ENCODE data around the gene ADAMTS13. TPM values are rescaled to one million over a fixed set of nuclear protein-coding genes. Genes with fewer than 3 reads are reported as not detected.

ADAMTS13 gene
- total RNA-seq, 2 experiments from 2014 or later: 2.3 to 3.0 TPM

DNA sequence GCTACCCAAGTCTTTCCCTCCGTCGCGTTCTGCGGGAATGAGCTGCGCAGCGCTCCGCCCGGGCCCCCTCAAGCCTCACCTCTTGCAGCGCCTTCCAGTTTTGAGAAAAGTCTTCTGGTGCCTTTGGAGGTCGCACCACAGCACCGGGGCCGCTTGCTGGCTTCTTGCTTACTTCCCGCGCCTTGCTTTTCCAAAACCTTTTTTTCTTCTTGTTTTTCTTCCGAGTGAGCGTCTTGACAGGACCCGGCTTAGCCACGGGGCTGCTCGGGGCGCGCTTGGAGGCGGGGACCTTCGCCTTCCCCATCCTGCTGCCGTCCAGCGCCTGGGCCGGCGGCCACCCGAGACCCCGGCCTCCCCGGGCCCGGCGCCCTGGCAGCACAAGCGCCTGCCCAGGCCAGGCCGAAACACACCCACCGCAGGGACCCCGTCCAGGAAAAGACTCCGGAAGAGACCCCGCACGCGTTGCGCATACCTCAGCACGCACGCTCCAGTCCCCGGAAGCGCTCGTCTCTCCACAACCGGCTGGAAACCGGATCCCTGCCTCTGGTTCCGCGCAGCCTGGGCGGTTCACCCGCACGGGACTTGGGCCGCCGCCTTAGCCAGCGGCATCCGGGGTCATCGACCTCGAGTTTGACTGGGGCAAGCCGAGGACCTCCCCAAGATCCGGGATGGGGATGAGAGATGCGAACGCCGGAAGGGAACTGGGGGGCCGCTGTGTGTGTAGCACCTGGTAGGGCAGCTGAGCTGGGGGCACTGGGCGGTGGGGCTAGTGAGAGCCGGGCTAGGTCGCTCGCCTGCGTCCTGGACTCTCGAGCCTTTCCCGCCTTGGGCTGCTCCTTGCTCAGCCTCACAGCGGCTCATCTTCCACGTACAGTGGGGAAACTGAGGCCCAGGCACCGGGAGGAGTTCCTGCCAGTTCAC is 4.4 kb upstream of the ADAMTS13 start, which contains the start of gene REXO4:
Gene REXO4, minus strand, starts transcription at position 470 of the 921 bp plus-strand sequence. Its CDS starts 166 bp downstream, at position 304.
- H3K4me1 Mint-ChIP-seq: peaks cover 57% of the 10 kb centered on the region
- CTCF ChIA-PET: interaction anchor here (0.7 to 2.1 kb wide), 3 partner anchors 65 to 76 kb away, joined by 3 to 6 read pairs (median 3); no protein-coding TSS in a partner anchor
- peak within 1 kb of the TSS; percentile 94 for H3K27ac Mint-ChIP-seq
- peak within 1 kb of the TSS; percentile 88 for H3K4me3 Mint-ChIP-seq
- H3K27me3 Mint-ChIP-seq: no peaks in the 10 kb centered on the region
- H3K9me3 Mint-ChIP-seq: no peaks in the 10 kb centered on the region
- POLR2A ChIA-PET: no interaction called here
- H3K36me3 Mint-ChIP-seq (ENCODE audit: low read depth): peaks cover 25% of the 10 kb centered on the region
- DNase-seq: peak; percentile 88

DNA sequence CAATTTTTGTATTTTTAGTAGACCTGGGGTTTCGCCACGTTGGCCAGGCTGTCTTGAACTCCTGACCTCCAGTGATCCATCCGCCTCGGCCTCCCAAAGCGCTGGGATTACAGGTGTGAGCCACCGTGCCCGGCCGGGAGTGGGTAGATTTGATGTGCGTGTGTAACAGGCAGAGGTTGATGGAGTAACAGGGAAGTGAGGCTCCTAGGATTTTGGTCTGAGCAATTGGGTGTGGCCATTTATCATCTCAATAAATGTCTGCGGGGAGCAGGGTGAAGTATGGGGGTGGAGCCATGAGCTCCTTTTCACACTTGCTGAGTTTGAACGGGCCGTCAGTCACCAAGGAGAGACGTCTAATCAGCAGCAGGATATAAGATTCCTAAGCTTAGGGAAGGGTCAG is 3.2 kb upstream of the ADAMTS13 start:
- ChIA-PET CTCF (no interaction called here), POLR2A (no interaction called here)
- Mint-ChIP-seq H3K27ac (peak overlapping the region; percentile 94), H3K36me3 (ENCODE audit: low read depth) (peaks cover 18% of the 10 kb centered on the region), H3K27me3 (no peaks in the 10 kb centered on the region), H3K9me3 (no peaks in the 10 kb centered on the region), H3K4me1 (peaks cover 55% of the 10 kb centered on the region), H3K4me3 (peak overlapping the region; percentile 88)
- no peak for DNase-seq

DNA sequence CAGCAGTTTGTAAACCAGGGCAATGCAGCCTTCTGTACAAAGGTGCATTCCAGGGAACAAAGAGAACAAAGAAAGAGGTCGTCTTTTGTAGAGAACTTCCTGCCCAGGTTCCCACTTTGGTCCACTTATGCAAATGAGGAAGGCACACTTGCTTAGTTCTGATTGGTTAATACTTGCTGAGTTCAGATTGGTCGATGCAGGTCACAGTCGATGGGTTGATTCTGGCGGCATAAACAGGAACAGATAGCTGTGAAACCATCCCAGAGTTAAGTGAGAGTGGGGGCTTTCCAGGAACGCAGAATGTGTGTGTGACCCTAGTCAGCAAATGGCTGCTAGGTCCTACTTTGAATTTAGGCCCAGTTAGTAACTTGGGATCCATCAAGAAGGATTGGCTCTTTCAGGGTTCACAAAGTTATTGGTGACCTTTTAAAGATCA is 1.8 kb upstream of the ADAMTS13 start:
- DNase-seq: no peak
- Mint-ChIP-seq H3K4me1 (peaks cover 42% of the 10 kb centered on the region), H3K4me3 (no peak overlapping the region), H3K27ac (no peak overlapping the region), H3K27me3 (no peaks in the 10 kb centered on the region), H3K9me3 (no peaks in the 10 kb centered on the region), H3K36me3 (ENCODE audit: low read depth) (peaks cover 6% of the 10 kb centered on the region)
- ChIA-PET POLR2A (no interaction called here), CTCF (no interaction called here)

DNA sequence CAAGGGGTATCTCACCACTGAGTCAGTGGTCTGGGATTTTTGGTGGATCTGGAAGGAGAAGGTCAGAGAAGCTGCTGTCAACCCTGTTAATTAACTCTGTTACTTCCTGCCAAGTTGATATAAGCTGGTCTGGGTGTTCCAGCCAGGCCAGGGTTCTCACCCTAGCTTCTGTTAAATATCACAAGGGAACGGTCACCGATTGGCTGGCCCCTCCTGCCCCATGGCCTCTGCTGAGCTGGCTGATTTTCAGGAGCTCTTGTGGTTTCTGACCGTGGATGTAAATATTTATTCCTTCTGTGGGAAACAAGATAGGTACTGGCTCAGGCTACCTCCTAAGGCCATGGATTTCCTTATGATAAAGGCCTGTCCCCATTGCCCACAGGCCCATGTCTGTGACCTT is 1.0 kb downstream of the ADAMTS13 start:
- DNase-seq: no peak
- H3K4me1 Mint-ChIP-seq: peaks cover 24% of the 10 kb centered on the region
- POLR2A ChIA-PET: no interaction called here
- CTCF ChIA-PET: no interaction called here
- H3K36me3 Mint-ChIP-seq (ENCODE audit: low read depth): no peaks in the 10 kb centered on the region
- no peak overlapping the region for H3K27ac Mint-ChIP-seq
- H3K9me3 Mint-ChIP-seq: no peaks in the 10 kb centered on the region
- peaks cover 16% of the 10 kb centered on the region for H3K27me3 Mint-ChIP-seq
- no peak overlapping the region for H3K4me3 Mint-ChIP-seq

DNA sequence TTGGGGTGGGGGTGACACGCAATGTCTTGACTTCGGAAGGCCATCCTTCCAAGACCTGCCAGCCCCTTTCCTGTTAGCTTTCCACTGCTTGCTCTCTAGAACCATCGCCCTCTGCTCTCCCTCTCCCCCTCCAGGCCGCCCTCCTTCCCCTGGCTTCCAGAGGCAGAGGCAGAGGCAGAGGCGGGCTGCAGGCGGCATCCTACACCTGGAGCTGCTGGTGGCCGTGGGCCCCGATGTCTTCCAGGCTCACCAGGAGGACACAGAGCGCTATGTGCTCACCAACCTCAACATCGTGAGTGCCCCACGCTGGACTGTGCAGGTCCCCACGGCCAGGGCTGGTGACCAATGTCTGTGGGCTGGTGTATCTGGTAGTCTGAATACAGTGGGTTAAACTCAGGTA is 2.0 kb downstream of the ADAMTS13 start:
- Mint-ChIP-seq H3K4me3 (no peak overlapping the region), H3K4me1 (peaks cover 15% of the 10 kb centered on the region), H3K27me3 (peaks cover 16% of the 10 kb centered on the region), H3K36me3 (ENCODE audit: low read depth) (no peaks in the 10 kb centered on the region), H3K9me3 (no peaks in the 10 kb centered on the region), H3K27ac (no peak overlapping the region)
- DNase-seq: no peak
- ChIA-PET POLR2A (no interaction called here), CTCF (no interaction called here)

DNA sequence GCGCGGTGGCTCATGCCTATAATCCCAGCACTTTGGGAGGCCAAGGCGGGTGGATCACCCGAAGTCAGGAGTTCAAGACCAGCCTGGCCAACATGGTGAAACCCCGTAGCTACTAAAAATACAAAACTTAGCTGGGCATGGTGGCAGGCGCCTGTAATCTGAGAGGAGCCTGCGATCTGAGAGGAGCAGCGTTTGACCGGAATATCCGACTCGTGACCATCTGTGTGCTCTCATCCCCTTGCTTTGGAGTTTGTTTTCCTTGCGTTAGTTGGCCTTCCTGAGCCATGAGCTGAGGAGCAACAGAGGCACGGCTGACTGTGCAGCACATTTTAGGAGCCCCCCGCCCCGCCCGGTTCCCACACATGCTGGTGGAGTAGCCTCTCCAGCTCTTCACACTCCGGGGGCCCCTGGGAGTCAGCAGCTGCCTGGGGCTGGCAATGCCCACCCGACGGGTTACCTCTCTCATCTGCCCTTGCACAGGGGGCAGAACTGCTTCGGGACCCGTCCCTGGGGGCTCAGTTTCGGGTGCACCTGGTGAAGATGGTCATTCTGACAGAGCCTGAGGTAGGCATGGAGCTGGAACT is 3.0 kb downstream of the ADAMTS13 start:
- peaks cover 19% of the 10 kb centered on the region for H3K27me3 Mint-ChIP-seq
- POLR2A ChIA-PET: interaction anchor here (0.6 kb wide), 1 partner anchor 51 kb away, joined by 3 read pairs; no protein-coding TSS in a partner anchor
- peak overlapping the region; percentile 1 for H3K27ac Mint-ChIP-seq
- H3K9me3 Mint-ChIP-seq: no peaks in the 10 kb centered on the region
- no peak for DNase-seq
- no peak overlapping the region for H3K4me3 Mint-ChIP-seq
- CTCF ChIA-PET: interaction anchor here (0.5 kb wide), 1 partner anchor 227 kb away, joined by 4 read pairs; no protein-coding TSS in a partner anchor
- H3K4me1 Mint-ChIP-seq: peaks cover 13% of the 10 kb centered on the region
- no peaks in the 10 kb centered on the region for H3K36me3 Mint-ChIP-seq (ENCODE audit: low read depth)

DNA sequence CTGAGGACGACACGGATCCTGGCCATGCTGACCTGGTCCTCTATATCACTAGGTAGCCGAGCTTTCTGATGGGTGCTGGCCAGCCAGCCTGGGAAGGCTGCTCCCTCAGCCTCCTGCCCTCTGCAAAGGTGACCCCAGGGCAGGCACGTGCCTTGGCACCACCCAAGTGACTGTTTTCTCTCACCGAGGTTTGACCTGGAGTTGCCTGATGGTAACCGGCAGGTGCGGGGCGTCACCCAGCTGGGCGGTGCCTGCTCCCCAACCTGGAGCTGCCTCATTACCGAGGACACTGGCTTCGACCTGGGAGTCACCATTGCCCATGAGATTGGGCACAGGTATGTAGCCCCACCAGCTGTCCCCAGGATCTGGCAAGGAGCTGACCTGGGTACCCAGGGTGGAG is 3.8 kb downstream of the ADAMTS13 start:
- Mint-ChIP-seq H3K27me3 (peaks cover 22% of the 10 kb centered on the region), H3K9me3 (no peaks in the 10 kb centered on the region), H3K4me3 (no peak overlapping the region), H3K36me3 (ENCODE audit: low read depth) (no peaks in the 10 kb centered on the region), H3K27ac (no peak overlapping the region), H3K4me1 (peaks cover 11% of the 10 kb centered on the region)
- ChIA-PET POLR2A (no interaction called here), CTCF (no interaction called here)
- no peak for DNase-seq

DNA sequence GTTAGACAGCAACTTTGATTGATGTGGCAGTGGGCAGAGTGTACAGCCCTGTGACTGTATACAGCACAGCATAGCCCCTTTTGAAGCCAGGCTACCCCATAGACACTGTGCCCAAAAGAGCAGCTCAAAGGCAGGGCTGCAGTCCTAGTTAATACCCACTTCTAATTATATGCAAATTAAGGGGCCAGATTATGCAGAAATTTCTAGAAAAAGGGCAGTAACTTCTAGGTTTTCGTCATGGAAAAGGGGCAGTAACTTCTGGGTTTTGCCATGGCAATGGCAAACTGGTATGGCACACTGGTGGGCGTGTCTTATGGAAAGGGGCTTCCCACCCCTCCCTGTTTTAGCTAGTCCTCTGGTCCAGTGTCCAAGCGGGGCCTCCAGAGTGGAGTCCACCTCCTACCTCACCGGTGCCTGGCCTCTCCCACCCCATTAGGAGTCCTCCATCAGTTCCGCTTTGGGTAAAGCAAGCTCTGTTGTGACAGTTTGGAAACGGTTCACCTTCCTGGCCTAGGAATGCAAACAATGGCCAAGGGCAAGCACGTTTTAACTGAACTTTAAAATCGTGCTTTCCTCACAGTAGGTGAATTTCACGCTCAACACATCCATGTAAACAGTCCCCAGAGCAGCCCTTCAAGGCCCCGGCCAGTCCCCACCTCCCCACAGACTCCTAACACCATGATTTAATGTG is 5.6 kb downstream of the ADAMTS13 start:
- no peaks in the 10 kb centered on the region for H3K9me3 Mint-ChIP-seq
- H3K36me3 Mint-ChIP-seq (ENCODE audit: low read depth): no peaks in the 10 kb centered on the region
- H3K27ac Mint-ChIP-seq: no peak overlapping the region
- DNase-seq: no peak
- peaks cover 5% of the 10 kb centered on the region for H3K4me1 Mint-ChIP-seq
- peaks cover 22% of the 10 kb centered on the region for H3K27me3 Mint-ChIP-seq
- no peak overlapping the region for H3K4me3 Mint-ChIP-seq
- ChIA-PET CTCF (no interaction called here), POLR2A (no interaction called here)

DNA sequence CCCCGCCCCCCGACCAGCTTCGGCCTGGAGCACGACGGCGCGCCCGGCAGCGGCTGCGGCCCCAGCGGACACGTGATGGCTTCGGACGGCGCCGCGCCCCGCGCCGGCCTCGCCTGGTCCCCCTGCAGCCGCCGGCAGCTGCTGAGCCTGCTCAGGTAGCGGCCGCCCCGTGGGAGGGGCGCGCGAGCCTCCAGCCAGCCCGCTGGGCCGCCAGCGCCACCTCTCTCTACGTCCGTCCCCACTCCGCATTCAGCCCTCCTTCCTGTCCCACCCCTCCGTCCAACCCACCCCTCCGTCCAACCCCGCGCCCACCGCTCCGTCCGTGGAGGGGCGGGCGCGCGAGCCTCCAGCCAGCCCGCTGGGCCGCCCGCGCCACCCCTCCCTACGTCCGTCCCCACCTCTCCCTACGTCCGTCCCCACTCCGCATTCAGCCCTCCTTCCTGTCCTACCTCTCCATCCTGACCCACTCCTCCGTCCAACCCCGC is 6.5 kb downstream of the ADAMTS13 start:
- ChIA-PET POLR2A (interaction anchor here (0.5 kb wide), 1 partner anchor 15 kb away, joined by 3 read pairs; no protein-coding TSS in a partner anchor), CTCF (no interaction called here)
- Mint-ChIP-seq H3K4me1 (peaks cover 5% of the 10 kb centered on the region), H3K36me3 (ENCODE audit: low read depth) (no peaks in the 10 kb centered on the region), H3K27ac (no peak overlapping the region), H3K9me3 (no peaks in the 10 kb centered on the region), H3K4me3 (no peak overlapping the region), H3K27me3 (peaks cover 22% of the 10 kb centered on the region)
- DNase-seq: no peak

DNA sequence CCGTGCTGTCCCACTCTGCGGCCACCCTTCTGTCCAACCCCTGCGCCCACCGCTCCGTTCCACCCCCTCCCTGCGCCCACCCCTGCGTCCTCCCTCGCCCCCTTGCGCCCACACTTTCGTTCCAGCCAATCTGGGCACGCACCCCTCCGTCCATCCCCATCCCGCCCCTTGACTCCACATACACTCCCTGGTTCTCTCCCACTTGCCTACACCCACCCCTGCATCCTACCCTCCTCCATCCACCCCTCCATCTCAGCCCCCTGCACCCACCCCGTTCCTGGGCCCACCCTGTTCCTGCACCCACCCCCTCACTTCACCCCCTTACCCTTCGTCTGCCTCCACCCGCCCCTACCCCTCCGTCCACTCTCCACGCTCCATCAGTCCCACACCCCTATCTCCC is 7.0 kb downstream of the ADAMTS13 start:
- H3K27ac Mint-ChIP-seq: no peak overlapping the region

DNA sequence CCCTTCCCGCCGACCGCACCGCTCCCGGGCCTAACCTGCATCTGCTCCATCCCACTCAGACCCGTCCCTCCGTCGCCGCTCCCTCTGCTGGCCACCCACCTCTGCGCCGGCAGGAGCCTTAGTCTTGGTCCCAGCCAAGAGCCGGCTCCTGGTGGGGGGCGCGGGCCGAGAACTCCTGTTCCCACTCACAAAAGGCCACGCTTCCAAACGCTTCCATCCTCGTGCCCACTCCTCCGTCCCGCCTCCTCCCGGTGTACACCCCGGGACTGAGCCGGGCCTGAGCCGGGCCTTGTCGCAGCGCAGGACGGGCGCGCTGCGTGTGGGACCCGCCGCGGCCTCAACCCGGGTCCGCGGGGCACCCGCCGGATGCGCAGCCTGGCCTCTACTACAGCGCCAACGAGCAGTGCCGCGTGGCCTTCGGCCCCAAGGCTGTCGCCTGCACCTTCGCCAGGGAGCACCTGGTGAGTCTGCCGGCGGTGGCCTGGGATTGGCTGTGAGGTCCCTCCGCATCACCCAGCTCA is 7.5 kb downstream of the ADAMTS13 start:
- peaks cover 5% of the 10 kb centered on the region for H3K4me1 Mint-ChIP-seq
- DNase-seq: no peak
- H3K4me3 Mint-ChIP-seq: no peak overlapping the region
- H3K27ac Mint-ChIP-seq: no peak overlapping the region
- ChIA-PET POLR2A (no interaction called here), CTCF (no interaction called here)
- no peaks in the 10 kb centered on the region for H3K36me3 Mint-ChIP-seq (ENCODE audit: low read depth)
- H3K27me3 Mint-ChIP-seq: peaks cover 22% of the 10 kb centered on the region
- H3K9me3 Mint-ChIP-seq: no peaks in the 10 kb centered on the region

More for the DNA sequence above, 7.0 kb downstream of the ADAMTS13 start:
- Mint-ChIP-seq H3K36me3 (ENCODE audit: low read depth) (no peaks in the 10 kb centered on the region), H3K4me3 (no peak overlapping the region), H3K4me1 (peaks cover 5% of the 10 kb centered on the region), H3K27me3 (peaks cover 22% of the 10 kb centered on the region), H3K9me3 (no peaks in the 10 kb centered on the region)
- DNase-seq: no peak
- POLR2A ChIA-PET: no interaction called here
- CTCF ChIA-PET: no interaction called here

DNA sequence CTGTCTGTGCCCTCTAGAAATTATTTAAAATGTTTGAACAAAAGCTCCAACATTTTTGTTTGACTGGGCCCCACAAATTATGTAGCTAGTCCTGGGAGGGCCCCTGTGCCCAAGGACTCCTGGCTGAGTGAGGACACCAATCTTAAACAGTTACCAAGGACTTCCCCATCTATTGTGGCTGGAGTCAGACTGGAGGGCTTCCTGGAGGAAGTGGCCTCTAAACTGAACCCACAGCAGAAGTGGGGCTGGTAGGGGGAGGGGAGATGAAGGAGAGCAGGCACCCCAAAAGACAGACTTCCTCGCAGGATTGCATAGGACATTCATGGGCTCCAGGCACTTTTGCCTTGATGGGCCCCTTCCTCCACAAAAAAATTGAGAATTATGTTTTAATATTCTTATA is 8.1 kb downstream of the ADAMTS13 start:
- POLR2A ChIA-PET: no interaction called here
- Mint-ChIP-seq H3K4me1 (peaks cover 5% of the 10 kb centered on the region), H3K9me3 (no peaks in the 10 kb centered on the region), H3K36me3 (ENCODE audit: low read depth) (no peaks in the 10 kb centered on the region), H3K27me3 (peaks cover 22% of the 10 kb centered on the region), H3K4me3 (no peak overlapping the region), H3K27ac (no peak overlapping the region)
- no peak for DNase-seq
- CTCF ChIA-PET: no interaction called here

Measured in activated CD4-positive, alpha-beta T cell treated with anti-CD3 and anti-CD28 coated beads, Interleukin-2, amount 10 ng/mL, durations not matched to agents 7 days and 5 days (primary cell).